Right lobe of liver (tissue), 6 donors: Measurements from ENCODE around the gene WDR5. TPM values are rescaled to one million over a fixed set of nuclear protein-coding genes. Genes with fewer than 3 reads are reported as not detected.

Experiments used
- ATAC-seq, 4 donors: fragments of 200-7000 bp; cut with Tn5 transposase; one replicate each; pipeline ENCODE4 v1.9.1; 2020; ENCODE audit warnings: mild to moderate bottlenecking in 4 of 4, moderate library complexity in 4 of 4
- DNase-seq, 3 donors: peaks; one replicate each; pipeline ENCODE4 v3.0.0-alpha.2; 2020
- H3K27ac ChIP-seq, 3 donors: fragments of 200-600 bp; one replicate each; pipeline ENCODE4 v1.8.0; 2022
- H3K27me3 ChIP-seq, 2 donors: fragments of 200-600 bp; one replicate each; pipeline ENCODE4 v1.8.0; 2022
- H3K36me3 ChIP-seq, 4 donors: fragments of 200-600 bp; sonication (generic) in 1 of 4; one replicate each; pipeline versions ENCODE4 v1.5.1 to v1.8.0; 2017 to 2022; ENCODE audit warnings: control low read depth in 1 of 4
- H3K4me1 ChIP-seq, 4 donors: fragments of 200-600 bp; sonication (generic) in 1 of 4; one replicate each; pipeline versions ENCODE4 v1.5.1 to v1.8.0; 2017 to 2022; ENCODE audit warnings: control low read depth in 1 of 4
- H3K4me3 ChIP-seq, 3 donors: fragments of 200-600 bp; one replicate each; pipeline ENCODE4 v1.8.0; 2022
- H3K9me3 ChIP-seq, 4 donors: fragments of 200-600 bp; sonication (generic) in 1 of 4; one replicate each; pipeline versions ENCODE4 v1.5.1 to v1.8.0; 2017 to 2022; ENCODE audit warnings: control low read depth in 1 of 4
- POLR2A ChIP-seq: fragments of 450-650 bp; IDR thresholded peaks from one replicate; pipeline ENCODE4 v1.6.1; 2017; ENCODE audit warnings: antibody characterized with exemption, mild to moderate bottlenecking
- WGBS: methylation state at CpG from one replicate; pipeline ENCODE4 v1.1.6; 2018; ENCODE audit warnings: low coverage, low lambda C conversion rate; ENCODE audit not compliant: insufficient coverage; ENCODE audit errors: missing lambda C conversion rate; 5-methylcytosine and 5-hydroxymethylcytosine counted together
- intact Hi-C, 2 donors: fragments of 100-400 bp; cut with DNase I; formaldehyde crosslinking; loops; one replicate each; pipeline versions ENCODE4 v1.11.2 to v1.14.1; 2022
- total RNA-seq, 6 experiments: library from RNA; depleted of rRNA in 2 of 6; stranded (reverse); fragments of >200 nt in 2 of 6; fragmentation: NEBNext Ultra II Directional in 3 of 6; extraction: Animal tissue kit (Norgen Biotek cat#: 25700) in 3 of 6; gene quantifications; one replicate each; pipeline versions ENCODE4 v1.1.0 to v1.2.4, GENCODE V29; 2016 to 2023
- TF ChIP-seq, protein P1 (sequence below), 4 donors: fragments of 200-600 bp in 3 of 4; fragments of 450-650 bp in 1 of 4; IDR thresholded peaks; one replicate each; pipeline versions ENCODE4 v1.5.1 to v1.8.0; 2016 to 2022; ENCODE audit warnings: antibody characterized with exemption in 4 of 4, mild to moderate bottlenecking in 2 of 4
- donor health status: DM: no; HTN: yes; CAD: no.
- donor health status: DM: no; HTN: no; CAD: no.
- donor health status: DM: no; HTN: no; CAD: no.
- donor health status: DM: no; HTN: yes; CAD: no.
- donor health status: DM: no; HTN: yes; CAD: no.

Gene WDR5
- total RNA-seq, 6 experiments from 2014 or later: 16.6 to 24.0 (median 19.9) TPM

GRCh38 chr9:134136996-134137299, 1.1 kb downstream of the WDR5 start:
- H3K27ac ChIP-seq: peak overlapping the region in 1 of 3 donors; percentile 60
- H3K9me3 ChIP-seq: no peaks in the 10 kb centered on the region
- no peaks in the 10 kb centered on the region for H3K27me3 ChIP-seq
- WGBS: 47% methylated on average over 3 of the region's 7 CpGs
- intact Hi-C loops: no loop called here
- H3K4me3 ChIP-seq: peak overlapping the region; percentile 67 to 99 (median 97)
- ATAC-seq (no peak), DNase-seq (peak in 1 of 3 donors; percentile 53)
- no peak for TF ChIP-seq POLR2A
- TF ChIP-seq, protein P1, sequence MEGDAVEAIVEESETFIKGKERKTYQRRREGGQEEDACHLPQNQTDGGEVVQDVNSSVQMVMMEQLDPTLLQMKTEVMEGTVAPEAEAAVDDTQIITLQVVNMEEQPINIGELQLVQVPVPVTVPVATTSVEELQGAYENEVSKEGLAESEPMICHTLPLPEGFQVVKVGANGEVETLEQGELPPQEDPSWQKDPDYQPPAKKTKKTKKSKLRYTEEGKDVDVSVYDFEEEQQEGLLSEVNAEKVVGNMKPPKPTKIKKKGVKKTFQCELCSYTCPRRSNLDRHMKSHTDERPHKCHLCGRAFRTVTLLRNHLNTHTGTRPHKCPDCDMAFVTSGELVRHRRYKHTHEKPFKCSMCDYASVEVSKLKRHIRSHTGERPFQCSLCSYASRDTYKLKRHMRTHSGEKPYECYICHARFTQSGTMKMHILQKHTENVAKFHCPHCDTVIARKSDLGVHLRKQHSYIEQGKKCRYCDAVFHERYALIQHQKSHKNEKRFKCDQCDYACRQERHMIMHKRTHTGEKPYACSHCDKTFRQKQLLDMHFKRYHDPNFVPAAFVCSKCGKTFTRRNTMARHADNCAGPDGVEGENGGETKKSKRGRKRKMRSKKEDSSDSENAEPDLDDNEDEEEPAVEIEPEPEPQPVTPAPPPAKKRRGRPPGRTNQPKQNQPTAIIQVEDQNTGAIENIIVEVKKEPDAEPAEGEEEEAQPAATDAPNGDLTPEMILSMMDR (IDR thresholded peaks at IDR 0.05): no peak
- H3K36me3 ChIP-seq: peaks cover 0 to 23% (median 10%) of the 10 kb centered on the region in 4 donors
- H3K4me1 ChIP-seq: peaks cover 0 to 33% (median 15%) of the 10 kb centered on the region in 4 donors

DNA sequence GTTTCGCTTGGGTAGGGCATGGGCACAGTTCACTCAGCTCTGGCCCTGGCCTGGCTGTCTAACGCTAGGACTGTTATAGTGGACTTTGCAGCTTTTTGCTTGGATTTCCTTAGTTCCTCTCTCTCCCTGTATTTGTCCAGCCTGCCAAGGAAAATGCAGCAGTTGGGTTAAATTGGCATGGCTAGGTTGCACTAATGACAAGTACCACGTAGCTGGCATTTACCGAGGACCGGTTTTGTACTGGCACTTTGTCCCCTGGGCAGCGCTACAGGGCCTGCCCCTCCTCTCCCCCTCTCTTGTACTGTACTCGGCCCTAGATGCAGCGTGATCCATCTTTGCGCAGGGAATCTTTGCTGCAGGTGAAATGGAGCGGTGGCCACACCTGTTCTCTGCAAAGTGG, 2.4 kb downstream of the WDR5 start:
- intact Hi-C loops: no loop called here
- no peak for TF ChIP-seq POLR2A
- TF ChIP-seq, protein P1 (IDR thresholded peaks at IDR 0.05): no peak
- Histone ChIP-seq H3K4me1 (peaks cover 0 to 33% (median 15%) of the 10 kb centered on the region in 4 donors), H3K27ac (peak overlapping the region; percentile 11 to 52 (median 33)), H3K9me3 (no peaks in the 10 kb centered on the region), H3K36me3 (peaks cover 0 to 36% (median 21%) of the 10 kb centered on the region in 4 donors), H3K27me3 (no peaks in the 10 kb centered on the region), H3K4me3 (no peak overlapping the region)
- DNase-seq (peak in 1 of 3 donors; percentile 76), ATAC-seq (peak; percentile 32 to 59 (median 47))
- whole genome bisulfite sequencing: 25% methylated on average over 10 of the region's 10 CpGs

- intact Hi-C loops: no loop called here
- no peak for TF ChIP-seq POLR2A
- TF ChIP-seq, protein P1 (IDR thresholded peaks at IDR 0.05): no peak
- H3K4me3 ChIP-seq: no peak overlapping the region
- H3K27ac ChIP-seq: no peak overlapping the region
- ATAC-seq: no peak
- H3K4me1 ChIP-seq: peaks cover 0 to 33% (median 15%) of the 10 kb centered on the region in 4 donors
- H3K9me3 ChIP-seq: no peaks in the 10 kb centered on the region
- 37% methylated on average over 7 of the region's 11 CpGs for WGBS
- peaks cover 0 to 38% (median 24%) of the 10 kb centered on the region in 4 donors for H3K36me3 ChIP-seq
- no peak for DNase-seq
- H3K27me3 ChIP-seq: no peaks in the 10 kb centered on the region
Observed at GRCh38 chr9:134139081-134139480, 3.2 kb downstream of the WDR5 start.

GRCh38 chr9:134141906-134142305, 6.0 kb downstream of the WDR5 start:
- Histone ChIP-seq H3K36me3 (peaks cover 0 to 61% (median 35%) of the 10 kb centered on the region in 4 donors), H3K27ac (no peak overlapping the region), H3K4me1 (peaks cover 0 to 31% (median 14%) of the 10 kb centered on the region in 4 donors), H3K27me3 (no peaks in the 10 kb centered on the region), H3K4me3 (no peak overlapping the region), H3K9me3 (no peaks in the 10 kb centered on the region)
- no peak for ATAC-seq
- 87% methylated on average over 7 of the region's 13 CpGs for WGBS
- TF ChIP-seq, protein P1 (IDR thresholded peaks at IDR 0.05): no peak
- TF ChIP-seq POLR2A: no peak
- intact Hi-C loops: no loop called here
- DNase-seq: no peak

GRCh38 chr9:134144801-134145200, 8.9 kb downstream of the WDR5 start:
- no peaks in the 10 kb centered on the region for H3K9me3 ChIP-seq
- no peak for TF ChIP-seq POLR2A
- TF ChIP-seq, protein P1 (IDR thresholded peaks at IDR 0.05): no peak
- intact Hi-C loops: no loop called here
- 93% methylated on average over 3 of the region's 4 CpGs for WGBS
- no peaks in the 10 kb centered on the region for H3K27me3 ChIP-seq
- H3K27ac ChIP-seq: no peak overlapping the region
- H3K36me3 ChIP-seq: peaks cover 0 to 88% (median 42%) of the 10 kb centered on the region in 4 donors
- H3K4me1 ChIP-seq: peaks cover 0 to 5% (median 2%) of the 10 kb centered on the region in 4 donors
- ATAC-seq: no peak
- no peak for DNase-seq
- H3K4me3 ChIP-seq: no peak overlapping the region
